ENCODE measurements around the gene EPAS1. TPM values are rescaled to one million over a fixed set of nuclear protein-coding genes. Genes with fewer than 3 reads are reported as not detected.

The EPAS1 gene
- total and polyA plus RNA-seq, 2 of the 13 experiments (the other 11 are each of a cell fraction or from before 2014, with no cell fraction given), result 47.1 to 182 TPM

DNA sequence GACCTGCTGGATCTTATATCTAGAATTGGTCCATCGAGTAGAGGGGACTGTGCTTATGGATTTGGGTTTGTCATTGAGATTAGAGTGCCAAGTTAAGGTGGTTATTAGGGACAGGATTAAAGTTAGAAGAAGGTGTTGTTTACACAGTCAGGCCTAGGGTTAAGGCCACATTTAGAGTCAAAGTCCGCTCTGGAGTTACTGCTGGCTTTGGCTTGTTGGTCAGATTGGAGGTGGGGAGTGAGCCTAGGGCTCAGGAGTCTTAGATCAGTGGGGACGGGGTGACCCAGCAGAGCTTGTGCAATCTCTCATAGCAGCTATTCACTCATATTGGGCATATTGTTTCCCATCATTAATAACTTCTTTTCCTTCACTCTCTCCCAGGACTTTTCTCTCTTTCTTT lies 13.5 kb upstream of the EPAS1 start (continued):
- TF ChIP-seq, protein P1, sequence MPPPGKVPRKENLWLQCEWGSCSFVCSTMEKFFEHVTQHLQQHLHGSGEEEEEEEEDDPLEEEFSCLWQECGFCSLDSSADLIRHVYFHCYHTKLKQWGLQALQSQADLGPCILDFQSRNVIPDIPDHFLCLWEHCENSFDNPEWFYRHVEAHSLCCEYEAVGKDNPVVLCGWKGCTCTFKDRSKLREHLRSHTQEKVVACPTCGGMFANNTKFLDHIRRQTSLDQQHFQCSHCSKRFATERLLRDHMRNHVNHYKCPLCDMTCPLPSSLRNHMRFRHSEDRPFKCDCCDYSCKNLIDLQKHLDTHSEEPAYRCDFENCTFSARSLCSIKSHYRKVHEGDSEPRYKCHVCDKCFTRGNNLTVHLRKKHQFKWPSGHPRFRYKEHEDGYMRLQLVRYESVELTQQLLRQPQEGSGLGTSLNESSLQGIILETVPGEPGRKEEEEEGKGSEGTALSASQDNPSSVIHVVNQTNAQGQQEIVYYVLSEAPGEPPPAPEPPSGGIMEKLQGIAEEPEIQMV (CRISPR knock-in tag; IDR thresholded peaks at IDR 0.05; ENCODE audit: low read depth), result no peak
- TF ChIP-seq SALL1 (CRISPR knock-in tag; IDR thresholded peaks at IDR 0.05), result peak; percentile 54
- no peak for TF ChIP-seq ZNF720 (CRISPR knock-in tag; IDR thresholded peaks at IDR 0.05)
- 0 out of 2 replicates have a peak, but pooled peaks have one; percentile 18 for TF ChIP-seq ATF1 (CRISPR knock-in tag; IDR thresholded peaks at IDR 0.05)
- TF ChIP-seq, protein P2, sequence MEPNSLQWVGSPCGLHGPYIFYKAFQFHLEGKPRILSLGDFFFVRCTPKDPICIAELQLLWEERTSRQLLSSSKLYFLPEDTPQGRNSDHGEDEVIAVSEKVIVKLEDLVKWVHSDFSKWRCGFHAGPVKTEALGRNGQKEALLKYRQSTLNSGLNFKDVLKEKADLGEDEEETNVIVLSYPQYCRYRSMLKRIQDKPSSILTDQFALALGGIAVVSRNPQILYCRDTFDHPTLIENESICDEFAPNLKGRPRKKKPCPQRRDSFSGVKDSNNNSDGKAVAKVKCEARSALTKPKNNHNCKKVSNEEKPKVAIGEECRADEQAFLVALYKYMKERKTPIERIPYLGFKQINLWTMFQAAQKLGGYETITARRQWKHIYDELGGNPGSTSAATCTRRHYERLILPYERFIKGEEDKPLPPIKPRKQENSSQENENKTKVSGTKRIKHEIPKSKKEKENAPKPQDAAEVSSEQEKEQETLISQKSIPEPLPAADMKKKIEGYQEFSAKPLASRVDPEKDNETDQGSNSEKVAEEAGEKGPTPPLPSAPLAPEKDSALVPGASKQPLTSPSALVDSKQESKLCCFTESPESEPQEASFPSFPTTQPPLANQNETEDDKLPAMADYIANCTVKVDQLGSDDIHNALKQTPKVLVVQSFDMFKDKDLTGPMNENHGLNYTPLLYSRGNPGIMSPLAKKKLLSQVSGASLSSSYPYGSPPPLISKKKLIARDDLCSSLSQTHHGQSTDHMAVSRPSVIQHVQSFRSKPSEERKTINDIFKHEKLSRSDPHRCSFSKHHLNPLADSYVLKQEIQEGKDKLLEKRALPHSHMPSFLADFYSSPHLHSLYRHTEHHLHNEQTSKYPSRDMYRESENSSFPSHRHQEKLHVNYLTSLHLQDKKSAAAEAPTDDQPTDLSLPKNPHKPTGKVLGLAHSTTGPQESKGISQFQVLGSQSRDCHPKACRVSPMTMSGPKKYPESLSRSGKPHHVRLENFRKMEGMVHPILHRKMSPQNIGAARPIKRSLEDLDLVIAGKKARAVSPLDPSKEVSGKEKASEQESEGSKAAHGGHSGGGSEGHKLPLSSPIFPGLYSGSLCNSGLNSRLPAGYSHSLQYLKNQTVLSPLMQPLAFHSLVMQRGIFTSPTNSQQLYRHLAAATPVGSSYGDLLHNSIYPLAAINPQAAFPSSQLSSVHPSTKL (CRISPR knock-in tag; IDR thresholded peaks at IDR 0.05), result peak; percentile 72
- no peak for TF ChIP-seq FOXA1 (IDR thresholded peaks at IDR 0.05)
- peak; percentile 42; the same call in 1 of the 2 replicates for TF ChIP-seq FOXA1 (CRISPR knock-in tag; IDR thresholded peaks at IDR 0.05)
- TF ChIP-seq ZFX (CRISPR knock-in tag; IDR thresholded peaks at IDR 0.05; ENCODE audit: low read depth), result peak; percentile 54; the same call in 1 of the 2 replicates
- TF ChIP-seq NR2F2 (IDR thresholded peaks at IDR 0.05; ENCODE audit: borderline replicate concordance, low read depth), result no peak
- TF ChIP-seq GLI4 (CRISPR knock-in tag; IDR thresholded peaks at IDR 0.05; ENCODE audit: borderline replicate concordance), result no peak
- peak; percentile 83 for TF ChIP-seq HNF4A (CRISPR knock-in tag; IDR thresholded peaks at IDR 0.05)
- no peak for TF ChIP-seq ZBTB38 (CRISPR knock-in tag; IDR thresholded peaks at IDR 0.05)
- TF ChIP-seq, protein P3, sequence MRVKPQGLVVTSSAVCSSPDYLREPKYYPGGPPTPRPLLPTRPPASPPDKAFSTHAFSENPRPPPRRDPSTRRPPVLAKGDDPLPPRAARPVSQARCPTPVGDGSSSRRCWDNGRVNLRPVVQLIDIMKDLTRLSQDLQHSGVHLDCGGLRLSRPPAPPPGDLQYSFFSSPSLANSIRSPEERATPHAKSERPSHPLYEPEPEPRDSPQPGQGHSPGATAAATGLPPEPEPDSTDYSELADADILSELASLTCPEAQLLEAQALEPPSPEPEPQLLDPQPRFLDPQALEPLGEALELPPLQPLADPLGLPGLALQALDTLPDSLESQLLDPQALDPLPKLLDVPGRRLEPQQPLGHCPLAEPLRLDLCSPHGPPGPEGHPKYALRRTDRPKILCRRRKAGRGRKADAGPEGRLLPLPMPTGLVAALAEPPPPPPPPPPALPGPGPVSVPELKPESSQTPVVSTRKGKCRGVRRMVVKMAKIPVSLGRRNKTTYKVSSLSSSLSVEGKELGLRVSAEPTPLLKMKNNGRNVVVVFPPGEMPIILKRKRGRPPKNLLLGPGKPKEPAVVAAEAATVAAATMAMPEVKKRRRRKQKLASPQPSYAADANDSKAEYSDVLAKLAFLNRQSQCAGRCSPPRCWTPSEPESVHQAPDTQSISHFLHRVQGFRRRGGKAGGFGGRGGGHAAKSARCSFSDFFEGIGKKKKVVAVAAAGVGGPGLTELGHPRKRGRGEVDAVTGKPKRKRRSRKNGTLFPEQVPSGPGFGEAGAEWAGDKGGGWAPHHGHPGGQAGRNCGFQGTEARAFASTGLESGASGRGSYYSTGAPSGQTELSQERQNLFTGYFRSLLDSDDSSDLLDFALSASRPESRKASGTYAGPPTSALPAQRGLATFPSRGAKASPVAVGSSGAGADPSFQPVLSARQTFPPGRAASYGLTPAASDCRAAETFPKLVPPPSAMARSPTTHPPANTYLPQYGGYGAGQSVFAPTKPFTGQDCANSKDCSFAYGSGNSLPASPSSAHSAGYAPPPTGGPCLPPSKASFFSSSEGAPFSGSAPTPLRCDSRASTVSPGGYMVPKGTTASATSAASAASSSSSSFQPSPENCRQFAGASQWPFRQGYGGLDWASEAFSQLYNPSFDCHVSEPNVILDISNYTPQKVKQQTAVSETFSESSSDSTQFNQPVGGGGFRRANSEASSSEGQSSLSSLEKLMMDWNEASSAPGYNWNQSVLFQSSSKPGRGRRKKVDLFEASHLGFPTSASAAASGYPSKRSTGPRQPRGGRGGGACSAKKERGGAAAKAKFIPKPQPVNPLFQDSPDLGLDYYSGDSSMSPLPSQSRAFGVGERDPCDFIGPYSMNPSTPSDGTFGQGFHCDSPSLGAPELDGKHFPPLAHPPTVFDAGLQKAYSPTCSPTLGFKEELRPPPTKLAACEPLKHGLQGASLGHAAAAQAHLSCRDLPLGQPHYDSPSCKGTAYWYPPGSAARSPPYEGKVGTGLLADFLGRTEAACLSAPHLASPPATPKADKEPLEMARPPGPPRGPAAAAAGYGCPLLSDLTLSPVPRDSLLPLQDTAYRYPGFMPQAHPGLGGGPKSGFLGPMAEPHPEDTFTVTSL (CRISPR knock-in tag; IDR thresholded peaks at IDR 0.05; ENCODE audit: borderline replicate concordance), result no peak
- TF ChIP-seq, protein P4, sequence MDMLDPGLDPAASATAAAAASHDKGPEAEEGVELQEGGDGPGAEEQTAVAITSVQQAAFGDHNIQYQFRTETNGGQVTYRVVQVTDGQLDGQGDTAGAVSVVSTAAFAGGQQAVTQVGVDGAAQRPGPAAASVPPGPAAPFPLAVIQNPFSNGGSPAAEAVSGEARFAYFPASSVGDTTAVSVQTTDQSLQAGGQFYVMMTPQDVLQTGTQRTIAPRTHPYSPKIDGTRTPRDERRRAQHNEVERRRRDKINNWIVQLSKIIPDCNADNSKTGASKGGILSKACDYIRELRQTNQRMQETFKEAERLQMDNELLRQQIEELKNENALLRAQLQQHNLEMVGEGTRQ (IDR thresholded peaks at IDR 0.05; ENCODE audit: low read depth, low read length), result no peak
- TF ChIP-seq, protein P4 (CRISPR knock-in tag; IDR thresholded peaks at IDR 0.05; ENCODE audit: borderline replicate concordance), result no peak
- TF ChIP-seq ZMYM4 (CRISPR knock-in tag; IDR thresholded peaks at IDR 0.05), result peak; percentile 44; the same call in 1 of the 2 replicates
- peak; percentile 47; the same call in 1 of the 2 replicates for TF ChIP-seq RARA (CRISPR knock-in tag; IDR thresholded peaks at IDR 0.05)
